GM18526 (cell line): ENCODE results near the gene SLC35F2.

Source experiments
- POLR2A ChIP-seq: IDR thresholded peaks from 3 replicates; pipeline ENCODE4 v1.6.1; 2011; ENCODE audit not compliant: insufficient read length; ENCODE audit errors: extremely low read depth

SLC35F2 gene

GRCh38 chr11:107777110-107777509, 81.5 kb downstream of the SLC35F2 start:
- TF ChIP-seq POLR2A = no peak

- TF ChIP-seq POLR2A = no peak
Observed at GRCh38 chr11:107776062-107776461, 82.5 kb downstream of the SLC35F2 start.

GRCh38 chr11:107770551-107770951, 88.0 kb downstream of the SLC35F2 start:
- no peak for TF ChIP-seq POLR2A

- no peak for TF ChIP-seq POLR2A
Observed at GRCh38 chr11:107769189-107769588, 89.4 kb downstream of the SLC35F2 start.

- TF ChIP-seq POLR2A = no peak
Observed at GRCh38 chr11:107757661-107758060, 100.9 kb downstream of the SLC35F2 start.

GRCh38 chr11:107756553-107756952, 102.0 kb downstream of the SLC35F2 start:
- TF ChIP-seq POLR2A = no peak

GRCh38 chr11:107752949-107753822, 105.4 kb downstream of the SLC35F2 start:
- TF ChIP-seq POLR2A = no peak

- no peak for TF ChIP-seq POLR2A
Observed at GRCh38 chr11:107752508-107752907, 106.1 kb downstream of the SLC35F2 start.

- TF ChIP-seq POLR2A = no peak
Observed at GRCh38 chr11:107751082-107751481, 107.5 kb downstream of the SLC35F2 start.

- no peak for TF ChIP-seq POLR2A
Observed at GRCh38 chr11:107750313-107750712, 108.3 kb downstream of the SLC35F2 start.

- TF ChIP-seq POLR2A = no peak
Observed at GRCh38 chr11:107747622-107748021, 111.0 kb downstream of the SLC35F2 start.

GRCh38 chr11:107744736-107745135, 113.9 kb downstream of the SLC35F2 start:
- no peak for TF ChIP-seq POLR2A

GRCh38 chr11:107743191-107743590, 115.4 kb downstream of the SLC35F2 start:
- no peak for TF ChIP-seq POLR2A

GRCh38 chr11:107741044-107741823, 117.4 kb downstream of the SLC35F2 start:
- no peak for TF ChIP-seq POLR2A
